Measurements from ENCODE around the gene TIMM10B. TPM values are rescaled to one million over a fixed set of nuclear protein-coding genes. Genes with fewer than 3 reads are reported as not detected.

TIMM10B gene
- total and polyA plus RNA-seq, 2 donors from 2014 or later, result 34.6 to 44.7 TPM

- TF ChIP-seq CTCF (IDR thresholded peaks at IDR 0.05; ENCODE audit: borderline replicate concordance, extremely low read depth, insufficient read depth), result no peak
- Histone ChIP-seq H3K4me1 (ENCODE audit: control insufficient read depth in 2 of 3, insufficient read depth in 2 of 3, low read depth in 1 of 3, low read length in 3 of 3) (peaks cover 9 to 22% (median 14%) of the 10 kb centered on the region in 3 donors), H3K27ac (ENCODE audit: low read depth in 2 of 2, low read length in 2 of 2) (peak overlapping the region; percentile 91 to 93), H3K9me3 (ENCODE audit: control insufficient read depth in 2 of 3, insufficient read depth in 1 of 3, low read length in 3 of 3) (no peaks in the 10 kb centered on the region), H3K4me3 (ENCODE audit: low read length in 3 of 3) (peak overlapping the region; percentile 94 to 97 (median 96)), H3K27me3 (ENCODE audit: control insufficient read depth, insufficient read depth, low read length) (no peaks in the 10 kb centered on the region), H3K36me3 (ENCODE audit: control insufficient read depth in 2 of 3, insufficient read depth in 3 of 3, low read length in 3 of 3) (peaks cover 4 to 33% (median 33%) of the 10 kb centered on the region in 3 donors), H3K9ac (ENCODE audit: low read length in 3 of 3) (peak overlapping the region; percentile 93 to 97 (median 96))
- no peak for FAIRE-seq
- DNase-seq, result no peak
- intact Hi-C loops (cut with DNase I), result no loop called here
Measured at GRCh38 chr11:6481924-6482275, 599 bp downstream of the TIMM10B start.

- peak overlapping the region; percentile 94 to 97 (median 96) for H3K4me3 ChIP-seq (ENCODE audit: low read length in 3 of 3)
- H3K27me3 ChIP-seq (ENCODE audit: control insufficient read depth, insufficient read depth, low read length), result no peaks in the 10 kb centered on the region
Measured at GRCh38 chr11:6482441-6482840, 1.1 kb downstream of the TIMM10B start.

GRCh38 chr11:6483015-6483414 lies 1.7 kb downstream of the TIMM10B start:
- no peak for TF ChIP-seq CTCF (IDR thresholded peaks at IDR 0.05; ENCODE audit: borderline replicate concordance, extremely low read depth, insufficient read depth)
- Histone ChIP-seq H3K4me1 (ENCODE audit: control insufficient read depth in 2 of 3, insufficient read depth in 2 of 3, low read depth in 1 of 3, low read length in 3 of 3) (peaks cover 9 to 22% (median 14%) of the 10 kb centered on the region in 3 donors), H3K9ac (ENCODE audit: low read length in 3 of 3) (peak overlapping the region in 1 of 3 donors; percentile 96), H3K4me3 (ENCODE audit: low read length in 3 of 3) (no peak overlapping the region), H3K9me3 (ENCODE audit: control insufficient read depth in 2 of 3, insufficient read depth in 1 of 3, low read length in 3 of 3) (no peaks in the 10 kb centered on the region), H3K27me3 (ENCODE audit: control insufficient read depth, insufficient read depth, low read length) (no peaks in the 10 kb centered on the region), H3K36me3 (ENCODE audit: control insufficient read depth in 2 of 3, insufficient read depth in 3 of 3, low read length in 3 of 3) (peaks cover 4 to 28% (median 27%) of the 10 kb centered on the region in 3 donors), H3K27ac (ENCODE audit: low read depth in 2 of 2, low read length in 2 of 2) (no peak overlapping the region)
- no peak for FAIRE-seq
- intact Hi-C loops (cut with DNase I), result no loop called here
- DNase-seq, result no peak

More at GRCh38 chr11:6482441-6482840, 1.1 kb downstream of the TIMM10B start:
- H3K9ac ChIP-seq (ENCODE audit: low read length in 3 of 3), result peak overlapping the region; percentile 31 to 97 (median 96)
- DNase-seq, result no peak
- H3K4me1 ChIP-seq (ENCODE audit: control insufficient read depth in 2 of 3, insufficient read depth in 2 of 3, low read depth in 1 of 3, low read length in 3 of 3), result peaks cover 9 to 22% (median 14%) of the 10 kb centered on the region in 3 donors
- no peak for FAIRE-seq
- H3K36me3 ChIP-seq (ENCODE audit: control insufficient read depth in 2 of 3, insufficient read depth in 3 of 3, low read length in 3 of 3), result peaks cover 4 to 32% (median 30%) of the 10 kb centered on the region in 3 donors
- no peak overlapping the region for H3K27ac ChIP-seq (ENCODE audit: low read depth in 2 of 2, low read length in 2 of 2)
- no peak for TF ChIP-seq CTCF (IDR thresholded peaks at IDR 0.05; ENCODE audit: borderline replicate concordance, extremely low read depth, insufficient read depth)
- intact Hi-C loops (cut with DNase I), result no loop called here
- H3K9me3 ChIP-seq (ENCODE audit: control insufficient read depth in 2 of 3, insufficient read depth in 1 of 3, low read length in 3 of 3), result no peaks in the 10 kb centered on the region

GRCh38 chr11:6485661-6486060 lies 4.4 kb downstream of the TIMM10B start:
- intact Hi-C loops (cut with DNase I), result no loop called here
- no peak overlapping the region for H3K27ac ChIP-seq (ENCODE audit: low read depth in 2 of 2, low read length in 2 of 2)
- FAIRE-seq (no peak), DNase-seq (no peak)
- peaks cover 5 to 10% (median 9%) of the 10 kb centered on the region in 3 donors for H3K4me1 ChIP-seq (ENCODE audit: control insufficient read depth in 2 of 3, insufficient read depth in 2 of 3, low read depth in 1 of 3, low read length in 3 of 3)
- TF ChIP-seq CTCF (IDR thresholded peaks at IDR 0.05; ENCODE audit: borderline replicate concordance, extremely low read depth, insufficient read depth), result no peak
- no peaks in the 10 kb centered on the region for H3K9me3 ChIP-seq (ENCODE audit: control insufficient read depth in 2 of 3, insufficient read depth in 1 of 3, low read length in 3 of 3)
- H3K4me3 ChIP-seq (ENCODE audit: low read length in 3 of 3), result no peak overlapping the region
- H3K9ac ChIP-seq (ENCODE audit: low read length in 3 of 3), result no peak overlapping the region
- H3K36me3 ChIP-seq (ENCODE audit: control insufficient read depth in 2 of 3, insufficient read depth in 3 of 3, low read length in 3 of 3), result peaks cover 4 to 23% (median 20%) of the 10 kb centered on the region in 3 donors
- H3K27me3 ChIP-seq (ENCODE audit: control insufficient read depth, insufficient read depth, low read length), result no peaks in the 10 kb centered on the region

Data from kidney (tissue), 14 donors.